OCI-LY7 (cell line): ENCODE data around the gene ENPP7.

Experiments
- CTCF ChIP-seq: fragments of 200-600 bp; sonication (generic); conservative IDR thresholded peaks from 2 replicates; pipeline ENCODE4 v1.5.1; 2014; ENCODE audit warnings: mild to moderate bottlenecking, antibody characterized with exemption, low read length, moderate library complexity, mixed read lengths
- EZH2phosphoT487 ChIP-seq: fragments of 200-600 bp; sonication (generic); IDR thresholded peaks from 2 replicates; pipeline ENCODE4 v1.6.1; 2018; ENCODE audit warnings: low read depth, borderline replicate concordance, mild to moderate bottlenecking, mixed run types, antibody characterized with exemption, low read length, moderate library complexity, mixed read lengths

- TF ChIP-seq CTCF (no peak), EZH2phosphoT487 (no peak)
These were observed 26.5 kb downstream of the ENPP7 start for GRCh38 chr17:79757140-79757745.
